BJ (cell line): ENCODE measurements around the gene TSPYL2. TPM values are rescaled to one million over a fixed set of nuclear protein-coding genes. Genes with fewer than 3 reads are reported as not detected.

Experiments
- CTCF ChIA-PET: fragments of 350-600 bp; formaldehyde crosslinking; extraction: SDS; loops from one replicate; lab custom pipeline; 2021; ENCODE audit warnings: antibody characterized with exemption, inconsistent platforms; lab: Yijun Ruan, JAX
- POLR2A ChIA-PET: fragments of 300-600 bp; sonication (Branson Sonifier 250); formaldehyde crosslinking; extraction: SDS; loops from one replicate; lab custom pipeline; 2021; ENCODE audit warnings: antibody characterized with exemption; lab: Charles Lee
- DNase-seq: peaks from one replicate; pipeline ENCODE4 v3.0.0-alpha.2; 2011; ENCODE audit warnings: low read depth
- H3K27me3 ChIP-seq: 2 replicates; pipeline ENCODE4 v1.6.0; 2011; ENCODE audit warnings: low read length; ENCODE audit not compliant: control insufficient read depth, insufficient read depth
- H3K36me3 ChIP-seq: 2 replicates; pipeline ENCODE4 v1.5.1; 2011; ENCODE audit warnings: low read length; ENCODE audit not compliant: control insufficient read depth, insufficient read depth
- H3K4me3 ChIP-seq: 2 replicates; pipeline ENCODE4 v1.5.1; 2011; ENCODE audit warnings: low read depth, mild to moderate bottlenecking, control low read depth, low read length
- CTCF ChIP-seq: IDR thresholded peaks from 2 replicates; pipeline ENCODE4 v1.5.1; 2011; ENCODE audit warnings: low read depth, mild to moderate bottlenecking, control low read depth, inconsistent platforms, low read length, moderate library complexity; ENCODE audit not compliant: insufficient read depth
- polyA minus RNA-seq: library from RNA; depleted of rRNA, polyadenylated mRNA; stranded (reverse); fragments of >200 nt; gene quantifications from 2 replicates; pipeline ENCODE4 v1.2.3, GENCODE V29; 2011; rRNA and poly(A)+ RNA removed
- polyA plus RNA-seq: library from polyadenylated mRNA; depleted of rRNA; stranded (reverse); fragments of >200 nt; gene quantifications from 2 replicates; pipeline ENCODE4 v1.2.3, GENCODE V29; 2011; rRNA removed

TSPYL2 gene
- 22.9 and 29.3 TPM in 2 replicates for polyA plus RNA-seq
- polyA minus RNA-seq, result 8.0 and 10.3 TPM in 2 replicates

GRCh38 chrX:53081925-53082772, at the start of gene TSPYL2:
Gene TSPYL2, plus strand, starts transcription at chrX:53082367. Its CDS starts 132 bp downstream, at chrX:53082499.
- POLR2A ChIA-PET, result interaction anchor here (0.5 to 1.3 kb wide), 5 partner anchors 9 to 143 kb away, joined by 3 to 10 read pairs (median 4); partner anchors contain the start of gene KANTR

GRCh38 chrX:53036149-53036548, 46.0 kb upstream of the TSPYL2 start:
- no peak overlapping the region for H3K4me3 ChIP-seq
- H3K36me3 ChIP-seq, result no peaks in the 10 kb centered on the region
- CTCF ChIA-PET, result no interaction called here
- no peaks in the 10 kb centered on the region; the same call in 1 of the 2 replicates for H3K27me3 ChIP-seq
- no peak for DNase-seq
- TF ChIP-seq CTCF, result no peak
- POLR2A ChIA-PET, result no interaction called here

More at GRCh38 chrX:53081925-53082772, at the start of gene TSPYL2:
- CTCF ChIA-PET, result interaction anchor here (0.6 kb wide), 1 partner anchor 252 kb away, joined by 3 read pairs; no protein-coding TSS in a partner anchor
- TF ChIP-seq CTCF, result no peak
- H3K27me3 ChIP-seq, result no peaks in the 10 kb centered on the region
- H3K4me3 ChIP-seq, result peak within 1 kb of the TSS; percentile 74
- H3K36me3 ChIP-seq, result peaks cover 14% of the 10 kb centered on the region
- DNase-seq, result peak; percentile 90

- ChIA-PET CTCF (interaction anchor here (0.9 to 1.8 kb wide), 2 partner anchors 11 to 32 kb away, joined by 3 to 7 read pairs; no protein-coding TSS in a partner anchor), POLR2A (no interaction called here)
- no peak for DNase-seq
- Histone ChIP-seq H3K4me3 (no peak overlapping the region), H3K36me3 (no peaks in the 10 kb centered on the region), H3K27me3 (no peaks in the 10 kb centered on the region)
- TF ChIP-seq CTCF, result no peak
Measured at GRCh38 chrX:53039236-53039635, 42.9 kb upstream of the TSPYL2 start.

GRCh38 chrX:53044995-53045394, 37.2 kb upstream of the TSPYL2 start:
- ChIA-PET POLR2A (no interaction called here), CTCF (interaction anchor here (0.7 kb wide), 1 partner anchor 27 kb away, joined by 3 read pairs; no protein-coding TSS in a partner anchor)
- Histone ChIP-seq H3K36me3 (no peaks in the 10 kb centered on the region), H3K4me3 (no peak overlapping the region), H3K27me3 (no peaks in the 10 kb centered on the region)
- no peak for TF ChIP-seq CTCF
- DNase-seq, result no peak

- POLR2A ChIA-PET, result no interaction called here
- no peak overlapping the region for H3K4me3 ChIP-seq
- CTCF ChIA-PET, result no interaction called here
- H3K27me3 ChIP-seq, result no peaks in the 10 kb centered on the region
- no peaks in the 10 kb centered on the region for H3K36me3 ChIP-seq
- peak; percentile 28; the same call in 1 of the 2 replicates for TF ChIP-seq CTCF
- no peak for DNase-seq
Measured at GRCh38 chrX:53047228-53047627, 34.9 kb upstream of the TSPYL2 start.
